Measurements from ENCODE around the gene C20orf204.

The C20orf204 gene

DNA sequence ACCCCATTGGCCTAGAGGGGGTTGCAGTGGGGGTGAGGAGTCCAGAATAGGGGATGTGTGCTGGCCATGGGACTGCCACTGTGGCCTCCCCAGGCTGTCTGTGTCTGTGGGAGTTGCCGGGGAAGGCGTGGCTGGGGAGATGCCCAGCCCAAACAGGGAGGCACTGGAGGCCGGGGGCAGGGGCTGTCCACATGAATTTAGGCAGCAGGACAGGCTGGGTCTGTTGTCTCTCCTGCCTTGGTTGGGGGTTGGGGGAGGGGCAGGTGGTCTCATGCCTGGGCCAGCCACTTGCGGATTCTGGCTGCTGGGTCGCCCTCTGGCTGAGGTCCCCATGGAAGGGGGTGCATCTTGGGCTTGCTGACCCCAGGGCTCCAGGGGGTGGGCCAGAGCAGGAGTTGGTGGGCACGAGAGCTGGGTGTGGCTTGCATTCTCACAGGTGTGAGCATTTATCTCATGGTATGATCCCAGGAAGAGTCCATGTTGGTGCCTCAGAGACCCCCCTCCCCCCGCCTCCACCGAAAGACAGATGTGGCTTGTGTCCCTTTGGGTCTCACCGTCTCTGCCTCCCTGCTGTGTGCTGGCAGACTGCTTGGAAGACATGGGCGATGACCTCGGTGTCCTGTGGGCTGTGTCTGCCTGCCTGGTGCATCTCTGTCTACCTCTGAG, 9.5 kb downstream of the C20orf204 start:
- no peaks in the 10 kb centered on the region for H3K9me3 Mint-ChIP-seq
- no peak overlapping the region for H3K27ac Mint-ChIP-seq
- peaks cover 10% of the 10 kb centered on the region for H3K4me1 Mint-ChIP-seq
- H3K27me3 Mint-ChIP-seq, result peaks cover 55% of the 10 kb centered on the region
- no peaks in the 10 kb centered on the region for H3K36me3 Mint-ChIP-seq
- ATAC-seq, result no peak
- H3K4me3 Mint-ChIP-seq, result no peak overlapping the region

DNA sequence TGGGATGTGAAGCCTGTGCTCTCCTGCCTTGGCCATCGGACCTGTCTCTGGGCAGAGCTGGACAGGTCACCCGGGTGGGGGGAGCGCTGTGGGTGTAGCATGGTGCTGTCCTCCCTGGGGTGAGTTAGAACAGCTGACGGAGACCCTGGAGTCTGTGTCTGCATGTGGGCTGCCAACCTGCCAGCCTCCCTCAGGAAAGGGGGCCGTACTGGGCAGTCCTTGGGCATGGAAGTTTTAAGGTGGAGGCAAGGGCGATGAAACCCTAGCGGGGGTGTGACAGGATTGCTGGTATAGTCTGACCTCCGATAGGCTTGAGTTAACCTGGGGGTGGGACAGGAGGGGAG, 11.0 kb downstream of the C20orf204 start:
- no peak overlapping the region for H3K4me3 Mint-ChIP-seq
- H3K27ac Mint-ChIP-seq, result no peak overlapping the region
- H3K27me3 Mint-ChIP-seq, result peaks cover 70% of the 10 kb centered on the region
- ATAC-seq, result no peak
- no peaks in the 10 kb centered on the region for H3K9me3 Mint-ChIP-seq
- H3K4me1 Mint-ChIP-seq, result peaks cover 8% of the 10 kb centered on the region
- H3K36me3 Mint-ChIP-seq, result no peaks in the 10 kb centered on the region

DNA sequence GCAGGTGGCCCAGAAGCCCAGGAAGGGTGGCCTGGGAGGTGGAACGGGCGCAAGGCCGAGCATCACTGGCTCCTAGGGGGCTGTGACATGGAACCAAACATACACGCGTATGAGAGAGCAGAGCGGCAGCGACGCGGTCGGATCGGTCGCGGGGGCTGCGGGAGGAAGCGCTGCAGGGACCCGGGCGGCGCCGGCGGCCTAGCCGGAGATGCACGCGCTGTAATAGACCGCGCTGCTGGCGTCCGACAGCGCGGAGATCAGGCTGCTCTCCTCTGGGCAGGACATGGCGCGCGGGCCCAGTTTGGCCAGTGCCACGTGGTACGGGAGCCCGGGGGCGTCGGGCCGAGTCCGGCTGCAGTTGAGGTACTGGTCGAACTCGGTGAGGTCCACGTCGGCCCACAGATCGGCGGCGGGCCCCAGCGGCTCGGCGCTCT, 12.0 kb downstream of the C20orf204 start:
- no peaks in the 10 kb centered on the region for H3K36me3 Mint-ChIP-seq
- no peak for ATAC-seq
- no peak overlapping the region for H3K27ac Mint-ChIP-seq
- no peaks in the 10 kb centered on the region for H3K9me3 Mint-ChIP-seq
- peaks cover 78% of the 10 kb centered on the region for H3K27me3 Mint-ChIP-seq
- no peak overlapping the region for H3K4me3 Mint-ChIP-seq
- H3K4me1 Mint-ChIP-seq, result peaks cover 5% of the 10 kb centered on the region

DNA sequence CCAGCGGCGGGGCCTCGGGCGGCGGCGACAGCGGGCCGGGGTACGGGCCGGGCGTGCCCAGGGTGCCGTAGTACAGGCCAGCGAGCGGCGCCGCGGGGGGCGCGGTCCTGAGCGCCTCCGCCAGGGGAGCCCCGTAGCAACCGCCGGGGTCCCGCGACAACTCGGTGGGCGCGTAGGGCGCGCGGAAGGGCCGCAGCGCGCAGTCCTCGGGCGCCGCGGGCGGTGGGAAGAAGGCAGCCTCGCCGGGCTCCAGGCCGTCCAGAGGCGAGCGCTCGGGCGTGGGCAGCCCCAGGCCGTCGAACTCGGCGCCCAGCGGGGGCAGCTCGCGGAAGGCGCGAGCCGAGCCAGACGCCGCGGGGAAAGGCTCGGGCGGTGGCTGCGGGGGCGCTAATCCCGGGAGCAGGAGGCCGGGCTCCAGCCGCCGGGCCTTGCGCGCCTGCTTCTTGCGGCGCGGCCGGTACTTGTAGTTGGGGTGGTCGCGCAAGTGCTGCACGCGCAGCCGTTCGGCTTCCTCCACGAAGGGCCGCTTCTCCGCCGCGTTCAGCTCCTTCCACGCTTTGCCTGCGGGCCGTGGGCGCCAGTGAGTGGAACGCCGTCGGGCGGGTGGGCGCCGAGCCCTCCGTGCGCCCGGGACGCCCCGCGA, 12.5 kb downstream of the C20orf204 start:
- Mint-ChIP-seq H3K4me3 (no peak overlapping the region), H3K9me3 (no peaks in the 10 kb centered on the region), H3K27me3 (peaks cover 83% of the 10 kb centered on the region), H3K36me3 (no peaks in the 10 kb centered on the region), H3K4me1 (peaks cover 11% of the 10 kb centered on the region), H3K27ac (no peak overlapping the region)
- ATAC-seq, result no peak

DNA sequence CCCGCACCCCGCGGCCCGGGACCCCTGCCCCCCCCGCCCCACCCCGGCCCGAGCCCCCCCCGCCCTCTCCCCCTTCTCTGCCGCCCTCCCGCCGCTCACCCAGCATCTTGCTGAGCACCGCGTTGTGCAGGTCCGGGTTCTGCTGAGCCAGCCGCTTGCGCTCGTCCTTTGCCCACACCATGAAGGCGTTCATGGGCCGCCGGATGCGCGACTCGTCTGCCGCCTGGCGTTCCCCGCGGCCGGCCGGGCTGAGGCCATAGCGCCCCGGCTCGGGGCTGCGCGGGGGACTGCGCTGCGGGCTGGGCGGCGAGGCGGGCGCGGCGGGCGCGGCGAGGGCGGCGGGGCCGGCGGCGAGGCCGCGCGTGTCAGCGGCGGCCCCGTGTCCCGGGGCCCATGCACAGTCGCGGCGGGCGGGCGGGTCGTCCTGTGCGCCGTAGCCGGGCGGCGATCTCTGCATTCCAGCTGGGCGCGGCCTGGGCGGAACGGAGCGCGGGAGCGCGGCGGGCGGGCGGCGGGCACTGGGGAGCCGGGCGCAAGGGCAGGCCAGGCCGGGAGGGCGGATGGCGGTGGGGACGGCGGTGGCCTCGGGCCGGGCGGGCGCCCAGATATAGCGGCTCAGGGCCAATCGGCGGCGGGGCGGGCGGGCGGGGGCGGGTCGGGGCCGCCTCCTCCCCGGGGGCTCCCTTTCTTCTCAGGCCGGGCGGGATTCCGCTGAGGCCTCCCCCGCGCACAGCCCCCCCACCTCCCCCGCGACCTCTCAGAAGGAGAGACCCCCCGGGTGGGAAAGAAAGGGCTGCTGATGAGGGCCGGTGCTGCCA, 13.3 kb downstream of the C20orf204 start, which contains the start of gene SOX18:
TSS of gene SOX18 (minus strand) at position 580 of the 818 bp plus-strand sequence. CDS start at position 457, 123 bp downstream.
- H3K4me3 Mint-ChIP-seq, result peak within 1 kb of the TSS; percentile 66
- peaks cover 83% of the 10 kb centered on the region for H3K27me3 Mint-ChIP-seq
- no peaks in the 10 kb centered on the region for H3K36me3 Mint-ChIP-seq
- H3K9me3 Mint-ChIP-seq, result no peaks in the 10 kb centered on the region
- H3K27ac Mint-ChIP-seq, result no peak within 1 kb of the TSS
- H3K4me1 Mint-ChIP-seq, result peaks cover 14% of the 10 kb centered on the region
- ATAC-seq, result peak; percentile 32

DNA sequence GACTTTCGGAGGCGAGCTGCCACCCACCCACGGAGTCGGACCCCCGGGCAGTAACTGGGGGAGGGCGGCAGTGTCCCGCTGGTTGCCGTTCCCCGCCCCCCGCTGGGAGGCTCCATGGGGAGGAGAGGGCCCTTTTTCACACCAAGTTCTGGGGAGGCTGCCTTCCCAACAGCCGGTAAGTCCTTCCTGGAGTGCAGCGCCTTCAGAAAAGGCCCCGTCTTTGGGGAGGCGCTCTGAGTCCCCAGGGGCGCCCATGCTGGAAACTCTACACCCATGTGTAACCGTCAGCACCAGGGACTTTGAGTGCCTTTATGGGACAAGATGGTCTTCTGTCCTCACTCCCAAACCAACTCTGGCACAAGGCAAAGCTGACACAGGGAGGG, 13.9 kb downstream of the C20orf204 start:
- H3K4me1 Mint-ChIP-seq, result peaks cover 14% of the 10 kb centered on the region
- no peaks in the 10 kb centered on the region for H3K9me3 Mint-ChIP-seq
- peak overlapping the region; percentile 66 for H3K4me3 Mint-ChIP-seq
- no peak overlapping the region for H3K27ac Mint-ChIP-seq
- H3K36me3 Mint-ChIP-seq, result no peaks in the 10 kb centered on the region
- ATAC-seq, result no peak
- H3K27me3 Mint-ChIP-seq, result peaks cover 83% of the 10 kb centered on the region

DNA sequence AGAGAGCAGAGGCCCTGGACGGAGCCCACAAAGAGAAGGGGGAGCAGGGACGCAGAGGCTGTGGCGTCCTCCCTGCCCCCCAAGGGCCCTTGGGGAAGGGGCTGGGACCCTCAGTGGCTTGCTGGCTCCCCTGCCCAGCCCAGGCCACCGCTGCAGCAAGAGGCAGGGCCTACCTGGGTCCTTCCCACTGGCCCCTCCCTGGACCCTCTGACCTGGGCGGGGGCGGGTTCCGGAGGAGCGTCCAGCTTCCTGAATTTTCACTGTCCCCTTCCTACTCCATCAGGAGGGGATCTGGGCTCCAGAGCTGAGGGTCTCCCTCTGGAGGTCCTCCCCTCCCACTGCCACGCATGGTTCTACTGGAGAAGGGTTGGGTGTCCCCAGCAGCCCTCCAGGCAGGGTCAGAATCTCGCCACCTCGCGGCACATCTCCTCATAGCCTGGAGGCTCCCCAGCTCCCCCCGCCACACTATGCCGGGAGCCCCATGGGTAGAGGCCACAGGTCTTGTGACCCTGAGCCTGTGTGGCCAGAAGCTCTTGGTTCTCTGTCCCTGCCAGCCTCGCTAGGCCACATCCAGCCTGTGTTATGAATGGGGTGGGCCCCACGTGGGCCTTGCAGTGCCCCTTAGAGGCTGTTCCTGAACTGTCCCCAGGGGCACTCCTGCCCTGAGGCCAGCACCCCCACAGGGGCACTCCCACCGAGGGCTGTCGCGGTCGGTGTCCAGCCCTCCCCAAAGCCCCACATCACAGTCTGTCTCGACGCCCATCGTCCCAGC, 14.5 kb downstream of the C20orf204 start:
- H3K4me1 Mint-ChIP-seq, result peaks cover 20% of the 10 kb centered on the region
- ATAC-seq, result no peak
- H3K36me3 Mint-ChIP-seq, result no peaks in the 10 kb centered on the region
- no peaks in the 10 kb centered on the region for H3K9me3 Mint-ChIP-seq
- H3K27ac Mint-ChIP-seq, result no peak overlapping the region
- no peak overlapping the region for H3K4me3 Mint-ChIP-seq
- H3K27me3 Mint-ChIP-seq, result peaks cover 83% of the 10 kb centered on the region

DNA sequence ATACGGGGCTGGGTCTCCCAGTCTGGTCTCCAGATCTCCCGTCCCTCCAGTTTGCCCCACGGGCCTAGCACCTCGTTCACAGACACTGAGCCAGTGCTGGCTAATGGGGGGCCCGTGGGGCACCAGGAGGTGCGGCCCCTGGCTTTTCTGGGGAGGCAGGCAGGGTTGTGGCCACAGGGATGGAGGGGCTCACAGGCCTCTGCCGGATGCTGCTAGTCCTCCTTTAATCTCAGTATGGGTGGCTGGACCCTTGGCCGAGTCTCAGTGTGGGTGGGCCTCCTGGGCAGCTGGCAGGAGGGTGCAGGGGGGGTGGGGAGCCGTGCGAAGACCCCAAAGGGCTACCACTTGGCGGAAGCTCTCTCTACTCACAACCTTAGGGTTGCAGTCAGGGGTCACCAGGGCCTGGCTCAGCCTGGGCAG, 15.1 kb downstream of the C20orf204 start:
- Mint-ChIP-seq H3K4me1 (peaks cover 22% of the 10 kb centered on the region), H3K9me3 (no peaks in the 10 kb centered on the region), H3K27ac (no peak overlapping the region), H3K4me3 (no peak overlapping the region), H3K36me3 (no peaks in the 10 kb centered on the region), H3K27me3 (peaks cover 83% of the 10 kb centered on the region)
- no peak for ATAC-seq

DNA sequence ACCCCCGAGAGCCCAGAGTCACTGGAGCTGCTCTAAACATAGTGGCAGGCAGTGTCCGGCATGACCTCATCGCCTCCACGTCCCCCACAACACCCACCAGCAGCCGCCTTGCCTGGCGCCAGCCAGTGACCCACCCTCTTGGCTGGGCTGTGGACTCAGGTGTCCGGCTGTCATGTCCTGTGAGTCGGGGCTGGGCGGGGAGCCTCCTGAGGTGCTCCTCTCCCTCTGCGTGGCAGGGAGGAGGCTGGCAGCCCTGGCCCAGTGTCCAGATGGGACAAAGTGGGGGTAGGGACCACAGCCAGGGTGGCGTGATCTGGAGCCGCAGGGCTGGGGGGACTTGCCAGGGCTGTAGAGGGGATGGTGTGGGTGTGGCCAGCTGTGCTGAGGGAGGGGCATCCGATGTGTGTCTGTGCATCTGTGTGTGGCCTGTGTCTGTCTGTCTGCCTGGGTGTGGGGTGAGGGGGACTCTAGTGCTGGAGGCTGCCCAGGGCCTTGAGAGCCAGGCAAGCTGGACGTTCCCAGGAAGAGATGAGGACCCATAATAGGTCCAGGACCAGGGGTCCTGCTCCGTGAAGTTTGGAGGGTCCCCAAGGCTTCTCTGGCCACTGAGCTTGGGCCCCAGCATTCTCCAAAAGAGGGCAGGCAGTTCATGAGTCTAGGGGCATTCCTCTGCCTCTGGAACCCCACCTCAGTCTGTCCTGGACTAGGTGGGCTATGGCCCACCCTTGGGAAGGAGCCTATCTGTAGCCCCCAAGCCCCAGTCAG, 15.8 kb downstream of the C20orf204 start:
- ATAC-seq, result no peak
- Mint-ChIP-seq H3K4me1 (peaks cover 22% of the 10 kb centered on the region), H3K36me3 (no peaks in the 10 kb centered on the region), H3K4me3 (no peak overlapping the region), H3K9me3 (no peaks in the 10 kb centered on the region), H3K27ac (no peak overlapping the region), H3K27me3 (peaks cover 79% of the 10 kb centered on the region)

DNA sequence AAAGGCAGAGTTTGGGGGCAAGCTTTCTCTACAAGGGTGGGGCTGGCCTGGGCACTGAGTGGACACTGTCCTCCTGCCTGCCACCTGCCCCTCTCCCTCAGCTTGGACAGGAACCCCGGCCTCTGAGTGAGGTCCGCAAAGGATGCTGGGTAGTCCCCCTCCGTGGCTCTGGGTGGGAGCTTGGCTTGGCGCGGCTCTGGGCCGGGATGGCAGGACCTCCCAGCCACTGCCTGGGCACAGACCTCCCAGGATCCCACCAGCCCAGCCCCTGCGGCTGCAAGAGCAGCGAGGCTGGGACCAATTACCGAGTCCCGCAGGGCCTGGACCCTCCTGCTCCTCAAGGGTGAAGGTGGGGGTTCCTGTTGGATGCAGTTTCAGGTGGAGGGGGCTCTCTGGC, 16.3 kb downstream of the C20orf204 start:
- H3K9me3 Mint-ChIP-seq, result no peaks in the 10 kb centered on the region
- no peak overlapping the region for H3K4me3 Mint-ChIP-seq
- no peak overlapping the region for H3K27ac Mint-ChIP-seq
- no peak for ATAC-seq
- no peaks in the 10 kb centered on the region for H3K36me3 Mint-ChIP-seq
- peaks cover 26% of the 10 kb centered on the region for H3K4me1 Mint-ChIP-seq
- peaks cover 73% of the 10 kb centered on the region for H3K27me3 Mint-ChIP-seq

DNA sequence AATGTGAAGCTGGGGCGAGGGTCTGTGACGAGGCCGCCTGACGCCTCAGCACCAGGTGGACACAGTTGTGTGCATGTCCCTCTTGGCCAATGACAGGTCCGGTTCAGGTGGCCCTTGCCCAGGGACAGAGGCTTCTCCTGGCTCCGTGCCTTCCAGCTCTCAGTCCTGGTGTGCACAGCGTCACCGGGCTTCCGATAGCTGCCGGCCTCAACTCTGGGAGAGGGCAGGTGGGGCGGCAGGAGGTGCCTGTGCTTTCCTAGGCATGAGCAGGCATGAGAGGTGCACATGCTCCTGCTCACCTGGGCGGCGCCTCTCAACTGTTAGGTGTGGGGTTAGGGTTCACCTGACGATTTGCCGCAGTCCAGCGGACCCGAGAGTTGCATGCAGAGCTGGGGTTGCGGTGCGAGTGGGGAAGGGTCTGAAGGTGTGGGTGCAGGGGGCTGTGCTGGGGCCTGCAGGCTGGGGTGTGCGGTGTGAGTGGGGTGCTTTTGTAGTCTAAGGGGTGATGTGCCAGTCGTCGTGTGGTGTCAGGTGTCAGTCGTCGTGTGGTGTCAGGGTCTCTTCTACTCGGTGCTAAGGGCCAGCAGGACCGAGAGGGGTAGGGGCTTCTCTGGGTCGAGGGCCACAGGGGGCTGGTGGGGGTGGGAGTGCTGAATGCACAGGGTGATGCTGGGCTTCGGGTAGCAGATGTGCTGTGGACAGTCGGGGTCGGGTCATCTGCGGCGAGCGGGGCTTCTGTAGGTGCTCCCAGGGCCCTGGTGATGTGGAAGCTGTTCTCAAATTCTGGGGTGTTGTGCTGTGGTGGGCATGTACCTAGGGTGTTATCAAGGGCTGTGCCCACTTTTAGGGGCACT, 17.2 kb downstream of the C20orf204 start:
- peaks cover 65% of the 10 kb centered on the region for H3K27me3 Mint-ChIP-seq
- ATAC-seq, result no peak
- no peak overlapping the region for H3K4me3 Mint-ChIP-seq
- H3K4me1 Mint-ChIP-seq, result peaks cover 35% of the 10 kb centered on the region
- H3K36me3 Mint-ChIP-seq, result no peaks in the 10 kb centered on the region
- no peak overlapping the region for H3K27ac Mint-ChIP-seq
- no peaks in the 10 kb centered on the region for H3K9me3 Mint-ChIP-seq

DNA sequence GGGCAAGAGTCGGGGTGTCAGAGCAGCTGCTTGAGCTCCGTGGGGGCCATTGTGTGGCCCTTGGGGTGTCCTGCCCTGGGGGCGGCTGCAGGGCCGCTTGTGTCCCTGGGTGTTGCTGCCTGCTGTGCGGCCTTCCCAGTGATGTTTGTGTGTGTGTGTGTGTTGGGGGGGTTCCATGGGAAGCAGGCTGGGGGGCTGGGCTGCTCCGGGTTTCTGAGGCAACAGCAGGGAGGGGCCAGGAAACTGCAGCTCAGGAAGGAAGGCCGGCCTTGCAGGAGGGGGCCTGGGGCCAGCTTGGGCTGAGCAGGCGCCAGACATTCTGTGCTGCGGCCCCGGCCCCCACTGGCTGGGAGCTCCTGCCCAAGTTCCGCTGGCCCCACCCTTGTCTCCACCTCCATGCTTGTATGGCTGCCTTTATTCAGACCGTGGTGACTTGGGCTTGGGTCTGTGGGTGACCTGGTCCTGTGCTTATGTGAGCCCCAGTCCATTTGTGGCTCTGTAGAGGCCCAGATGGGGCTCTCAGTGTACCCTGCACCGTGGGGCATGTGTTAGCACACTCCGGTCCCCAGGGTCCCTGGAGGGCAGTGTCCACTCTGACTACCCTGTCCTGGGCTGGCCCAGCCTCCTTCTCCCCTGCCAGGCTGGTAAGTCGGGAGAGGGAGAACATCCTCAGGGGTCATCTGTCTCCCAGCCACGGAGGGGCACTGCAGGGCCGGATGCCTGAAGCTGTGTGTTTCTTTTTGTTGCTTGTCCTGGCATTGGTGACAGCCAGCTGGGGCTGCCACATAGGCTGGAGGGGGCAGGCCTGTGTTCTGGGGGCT, 18.1 kb downstream of the C20orf204 start:
- Mint-ChIP-seq H3K27me3 (peaks cover 65% of the 10 kb centered on the region), H3K4me3 (no peak overlapping the region), H3K4me1 (peaks cover 40% of the 10 kb centered on the region), H3K27ac (no peak overlapping the region), H3K36me3 (no peaks in the 10 kb centered on the region), H3K9me3 (no peaks in the 10 kb centered on the region)
- no peak for ATAC-seq

DNA sequence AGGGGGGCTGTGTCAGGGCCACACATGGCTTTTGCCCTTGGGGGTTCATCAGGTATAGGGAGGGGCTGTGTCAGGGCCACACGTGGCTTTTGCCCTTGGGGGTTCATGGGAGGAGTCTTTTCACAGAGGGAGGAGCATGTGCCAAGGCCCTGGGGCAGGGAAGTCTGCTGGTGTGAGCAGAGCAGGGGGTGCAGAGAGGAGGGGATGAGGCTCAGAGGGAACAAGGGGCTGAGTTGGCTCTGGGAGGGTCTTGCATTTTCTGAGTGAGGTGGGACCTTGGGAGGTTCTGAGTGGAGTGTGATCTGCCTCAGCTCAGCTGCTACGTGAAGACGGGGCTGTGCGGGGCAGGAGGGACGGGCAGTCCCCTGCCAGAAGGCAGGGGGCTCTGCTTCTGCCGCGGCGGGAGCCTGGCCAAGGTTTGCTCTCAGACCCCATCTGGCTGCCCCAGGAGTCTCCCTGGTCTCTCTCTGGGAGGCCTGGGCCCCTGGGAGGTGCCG, 19.5 kb downstream of the C20orf204 start:
- no peak for ATAC-seq
- no peaks in the 10 kb centered on the region for H3K9me3 Mint-ChIP-seq
- H3K36me3 Mint-ChIP-seq, result no peaks in the 10 kb centered on the region
- H3K4me3 Mint-ChIP-seq, result no peak overlapping the region
- H3K4me1 Mint-ChIP-seq, result peaks cover 35% of the 10 kb centered on the region
- peaks cover 57% of the 10 kb centered on the region for H3K27me3 Mint-ChIP-seq
- no peak overlapping the region for H3K27ac Mint-ChIP-seq

Measured in stimulated activated memory B cell treated with anti-CD40 and anti-IgM and Interleukin-4, amounts not matched to agents 10 μg/mL and 1 μg/mL and 100 μg/mL, for 72 hours (primary cell).